Right hindlimb (tissue), 1 donor: ENCODE results near the gene DEAF1.

Source experiments
- DNase-seq: peaks from one replicate; pipeline ENCODE4 v3.0.0-alpha.2; 2018

Gene DEAF1

GRCh38 chr11:611001-611996, 83.7 kb downstream of the DEAF1 start:
- no peak for DNase-seq

DNA sequence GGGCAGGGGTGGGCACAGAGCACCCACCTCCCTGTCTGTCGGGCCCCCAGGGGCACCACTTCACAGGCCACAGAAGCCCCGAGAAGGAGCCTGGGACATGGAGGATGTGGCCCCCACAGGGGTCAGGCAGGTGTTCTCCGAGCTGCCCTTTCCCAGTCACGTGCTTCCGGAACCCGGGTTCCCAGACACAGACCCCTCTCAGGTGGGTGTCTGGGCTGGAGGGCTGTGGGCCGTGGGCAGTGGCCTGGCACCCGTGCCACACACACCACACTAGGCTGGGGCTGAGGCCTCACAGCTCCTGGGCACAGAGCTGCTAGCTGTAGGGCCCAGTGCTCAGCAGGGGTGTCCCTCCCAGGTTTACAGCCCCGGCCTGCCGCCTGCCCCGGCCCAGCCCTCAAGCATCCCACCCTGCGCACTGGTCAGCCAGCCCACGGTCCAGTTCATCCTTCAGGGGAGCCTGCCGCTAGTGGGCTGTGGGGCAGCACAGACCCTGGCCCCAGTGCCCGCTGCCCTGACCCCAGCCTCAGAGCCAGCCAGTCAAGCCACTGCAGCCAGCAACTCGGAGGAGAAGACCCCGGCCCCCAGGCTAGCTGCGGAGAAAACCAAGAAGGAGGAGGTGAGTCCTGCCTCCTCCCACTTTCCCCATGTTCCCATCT, 84.7 kb downstream of the DEAF1 start:
- DNase-seq: no peak

GRCh38 chr11:609341-609811, 85.6 kb downstream of the DEAF1 start:
- DNase-seq: no peak

GRCh38 chr11:608791-609251, 86.2 kb downstream of the DEAF1 start:
- no peak for DNase-seq

DNA sequence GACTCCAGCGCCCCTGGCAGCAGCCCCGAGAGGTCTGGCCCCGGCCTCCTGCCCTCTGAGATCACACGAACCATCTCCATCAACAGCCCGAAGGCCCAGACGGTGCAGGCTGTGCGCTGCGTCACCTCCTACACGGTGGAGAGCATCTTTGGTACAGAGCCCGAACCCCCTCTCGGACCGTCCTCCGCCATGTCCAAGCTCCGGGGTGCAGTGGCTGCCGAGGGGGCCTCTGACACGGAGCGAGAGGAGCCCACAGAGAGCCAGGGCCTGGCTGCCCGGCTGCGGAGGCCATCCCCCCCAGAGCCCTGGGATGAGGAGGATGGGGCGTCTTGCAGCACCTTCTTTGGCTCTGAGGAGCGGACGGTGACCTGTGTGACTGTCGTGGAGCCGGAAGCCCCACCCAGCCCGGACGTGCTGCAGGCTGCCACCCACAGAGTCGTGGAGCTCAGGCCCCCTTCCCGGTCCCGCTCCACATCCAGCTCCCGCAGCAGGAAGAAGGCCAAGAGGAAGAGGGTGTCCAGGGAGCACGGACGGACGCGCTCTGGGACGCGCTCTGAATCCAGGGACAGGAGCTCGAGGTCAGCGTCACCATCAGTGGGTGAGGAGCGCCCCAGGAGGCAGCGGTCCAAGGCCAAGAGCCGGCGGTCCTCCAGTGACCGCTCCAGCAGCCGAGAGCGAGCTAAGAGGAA, 86.9 kb downstream of the DEAF1 start:
- no peak for DNase-seq

GRCh38 chr11:607020-607780, 87.8 kb downstream of the DEAF1 start:
- DNase-seq: no peak

DNA sequence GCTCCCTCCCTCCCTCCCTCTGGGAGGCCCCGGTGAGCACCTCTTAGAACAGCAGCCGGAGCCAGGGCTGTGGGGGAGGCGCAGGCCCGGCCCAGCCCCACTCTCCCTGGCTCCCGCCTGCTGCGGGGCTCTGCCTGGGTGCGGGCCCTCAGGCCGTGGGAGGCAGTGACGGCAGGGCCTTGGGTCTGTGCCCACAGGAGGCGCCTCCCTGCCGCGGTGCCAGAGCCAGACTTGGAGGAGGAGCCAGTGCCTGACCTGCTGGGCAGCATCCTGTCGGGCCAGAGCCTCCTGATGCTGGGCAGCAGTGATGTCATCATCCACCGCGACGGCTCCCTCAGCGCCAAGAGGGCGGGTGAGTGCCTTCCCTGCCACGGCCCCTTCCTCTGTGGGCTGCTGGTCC, 88.8 kb downstream of the DEAF1 start:
- DNase-seq: no peak

DNA sequence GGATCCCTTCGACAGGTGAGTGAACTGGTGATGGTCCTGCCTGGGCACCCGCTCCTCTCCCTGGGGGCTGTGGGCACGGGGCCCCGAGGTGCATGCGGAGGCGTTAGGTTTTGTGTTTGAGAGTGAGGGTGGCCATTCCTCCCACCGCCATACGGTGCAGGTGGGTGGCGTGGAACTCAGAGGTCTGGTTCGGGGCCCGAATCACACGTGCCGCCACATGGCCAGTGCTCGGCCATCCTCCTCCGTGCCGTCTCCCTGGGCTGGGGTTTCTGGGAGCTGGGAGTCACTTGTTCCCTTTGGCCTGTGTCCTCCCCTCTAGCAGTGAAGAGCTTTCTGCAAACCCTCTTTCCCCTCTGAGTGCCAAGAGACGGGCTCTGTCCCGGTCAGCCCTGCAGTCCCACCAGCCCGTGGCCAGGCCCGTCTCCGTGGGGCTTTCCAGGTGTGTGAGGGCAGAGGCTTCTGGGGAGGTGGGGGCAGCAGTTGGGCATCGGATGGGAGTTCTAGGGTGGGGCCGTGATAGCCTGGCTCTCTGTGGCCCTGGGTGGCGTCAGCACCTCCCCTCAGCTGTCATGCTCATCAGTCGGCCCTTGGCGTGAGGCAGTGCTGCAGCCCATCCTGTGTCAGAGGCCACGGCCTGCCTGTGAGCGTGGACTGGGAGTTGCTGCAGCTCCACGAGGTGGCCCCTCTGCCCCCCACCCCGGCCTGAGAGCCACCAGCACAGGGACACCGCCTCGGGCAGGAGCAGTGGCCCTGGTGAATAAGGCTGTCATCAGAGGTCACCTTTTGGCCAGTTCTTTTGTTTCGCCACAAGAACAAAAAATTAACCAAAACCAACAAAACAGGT, 89.5 kb downstream of the DEAF1 start:
- DNase-seq: no peak

GRCh38 chr11:603154-603553, 91.9 kb downstream of the DEAF1 start:
- DNase-seq: no peak

DNA sequence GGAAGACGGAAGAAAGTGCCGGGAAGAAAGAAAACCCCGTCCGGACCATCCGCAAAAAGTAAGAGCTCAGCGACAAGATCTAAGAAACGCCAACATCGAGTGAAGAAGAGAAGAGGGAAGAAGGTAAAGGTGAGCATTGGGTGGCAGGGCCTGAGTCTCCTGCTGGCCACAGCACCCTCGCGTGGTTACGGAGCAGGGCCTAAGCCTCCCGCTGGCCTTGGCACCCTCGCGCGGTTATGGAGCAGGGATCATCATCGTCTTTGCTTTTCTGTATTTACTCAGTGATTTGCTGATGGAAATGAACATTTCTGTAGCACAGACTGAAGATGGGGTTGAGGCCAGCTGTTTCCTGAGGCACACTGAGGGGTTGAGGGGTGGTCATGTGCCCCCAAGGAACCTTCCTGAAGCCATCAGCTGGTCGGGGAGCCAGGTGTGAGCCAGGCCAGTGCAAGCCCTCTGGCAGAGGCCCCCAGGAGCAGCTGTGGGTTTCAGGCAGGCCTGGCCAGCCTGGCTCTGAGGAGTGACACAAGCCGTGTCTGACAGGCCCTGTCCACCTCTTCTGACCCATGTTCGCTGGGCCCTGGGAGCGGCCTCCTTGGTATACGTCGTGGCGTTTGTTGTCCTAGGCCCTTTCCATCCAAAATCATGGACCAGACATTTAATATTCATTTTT, 93.3 kb downstream of the DEAF1 start:
- no peak for DNase-seq

DNA sequence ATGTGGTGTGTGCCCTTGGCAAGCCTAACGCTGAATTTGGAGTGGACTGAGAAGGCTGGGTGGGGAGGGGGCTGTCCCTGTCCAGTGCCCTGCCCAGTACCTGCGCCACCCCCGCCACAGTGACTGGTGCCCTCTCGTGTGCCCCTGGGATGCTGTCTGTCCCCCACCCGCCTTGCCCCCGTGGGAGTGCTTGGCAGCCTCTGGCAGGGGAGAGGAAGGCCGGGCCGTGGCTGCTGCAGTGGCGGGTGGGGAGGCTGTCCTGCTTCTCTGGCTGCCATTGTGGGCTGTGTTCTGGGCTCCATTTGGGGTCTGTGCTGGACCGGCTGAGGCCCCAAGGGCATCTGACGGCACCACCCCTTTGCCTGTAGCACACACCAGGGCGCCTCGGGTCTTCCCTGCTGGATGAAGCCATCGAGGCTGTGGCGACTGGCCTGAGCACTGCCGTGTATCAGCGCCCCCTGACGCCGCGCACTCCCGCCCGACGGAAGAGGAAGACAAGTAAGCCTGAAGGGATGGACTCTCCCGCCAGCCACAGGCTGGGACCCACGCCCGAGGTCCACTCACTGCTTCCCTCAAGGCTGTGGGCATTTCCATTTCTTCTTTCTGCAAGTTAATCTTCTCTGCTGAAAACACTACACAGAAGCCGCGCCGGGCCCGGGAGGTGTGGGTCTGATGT, 96.9 kb downstream of the DEAF1 start:
- no peak for DNase-seq

GRCh38 chr11:597166-597725, 97.8 kb downstream of the DEAF1 start:
- no peak for DNase-seq

DNA sequence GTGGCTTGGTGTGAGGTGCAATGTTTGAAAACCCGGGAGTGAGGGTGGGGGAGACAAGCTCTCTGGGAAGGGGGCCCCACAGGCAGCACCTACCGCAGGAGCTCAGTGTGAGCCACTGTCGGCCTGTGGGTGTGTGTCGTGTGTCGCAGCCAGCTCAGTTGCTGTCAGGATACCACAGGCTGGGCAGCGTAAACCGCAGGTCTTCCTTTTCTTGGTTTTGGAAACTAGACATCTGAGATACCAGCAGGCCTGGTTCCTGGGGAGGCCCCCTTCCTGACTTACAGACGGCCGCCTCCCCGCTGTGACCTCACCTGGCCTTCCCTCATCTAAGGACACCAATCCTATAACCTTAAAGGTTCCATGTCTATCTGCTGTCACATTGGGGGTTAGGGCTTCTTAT, 98.6 kb downstream of the DEAF1 start:
- DNase-seq: no peak

DNA sequence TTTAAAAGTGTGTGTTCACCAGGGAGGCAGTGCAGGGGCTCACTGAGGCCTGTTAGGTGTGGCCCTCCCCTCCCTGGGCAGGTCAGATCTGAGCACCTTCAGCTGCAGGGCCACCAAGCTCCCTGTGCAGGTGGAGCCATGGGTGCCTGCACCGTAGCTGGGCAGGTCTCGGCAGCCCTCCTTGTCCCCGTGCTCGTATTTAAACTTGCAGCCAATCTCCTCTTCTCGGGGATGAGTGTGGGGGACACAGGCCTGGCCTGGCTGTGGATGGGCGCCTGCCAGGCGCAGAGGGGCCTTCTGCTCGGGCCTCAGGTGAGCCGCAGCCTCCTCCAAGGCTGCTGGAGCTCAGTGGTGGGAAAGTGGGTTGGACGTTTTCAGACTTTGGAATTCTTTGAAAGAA, 99.6 kb downstream of the DEAF1 start:
- no peak for DNase-seq
